Peyer's patch (tissue), 4 donors: Measurements from ENCODE around the gene TBC1D2B.
A peak's percentile ranks its signal among the peaks of the same experiment; 100 is the strongest.

Experiments used
- CTCF ChIP-seq, 6 experiments: fragments of 450-650 bp in 4 of 6; fragments of 200-600 bp in 2 of 6; sonication (generic) in 1 of 6; IDR thresholded peaks; one replicate each; pipeline ENCODE4 v1.5.1; 2017 to 2019; ENCODE audit warnings: antibody characterized with exemption in 6 of 6, mild to moderate bottlenecking in 3 of 6, moderate library complexity in 1 of 6
- POLR2A ChIP-seq, 2 donors: fragments of 450-650 bp; IDR thresholded peaks; one replicate each; pipeline ENCODE4 v1.5.1; 2017; ENCODE audit warnings: antibody characterized with exemption in 2 of 2, mild to moderate bottlenecking in 2 of 2, moderate library complexity in 2 of 2

DNA sequence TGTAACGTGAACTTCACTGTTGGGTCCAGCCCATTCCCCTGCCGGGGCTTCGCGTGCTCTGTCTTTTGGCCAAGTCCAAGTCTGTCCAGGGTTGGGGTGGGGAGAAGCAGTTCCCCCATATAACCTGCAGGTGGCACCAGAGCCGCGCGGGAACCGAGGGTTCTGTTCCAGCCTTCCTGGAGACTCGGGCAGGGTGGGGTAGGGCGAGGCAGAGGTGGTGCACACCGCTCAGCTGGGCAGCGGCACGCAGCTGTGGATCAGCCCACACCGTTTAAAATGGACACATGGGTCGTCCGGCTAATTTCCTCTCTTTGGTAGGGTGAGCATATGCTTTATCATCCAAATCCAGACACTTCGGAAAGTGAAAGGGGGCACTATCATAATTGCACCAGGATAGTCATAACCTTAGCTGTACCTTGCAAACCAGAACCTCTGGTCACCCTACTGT is 118.1 kb downstream of the TBC1D2B start:
- TF ChIP-seq CTCF (IDR thresholded peaks at IDR 0.05): peak; percentile 90 to 99 (median 95)
- TF ChIP-seq POLR2A (IDR thresholded peaks at IDR 0.05): peak in 1 of 2 donors; percentile 9
